ENCODE results near the gene ASCC1.
"Not testable (repeated sequence)": the region's sequence is repeated elsewhere in the genome, so short reads cannot be mapped to it uniquely, and the experiment has no call there.

ASCC1 gene

DNA sequence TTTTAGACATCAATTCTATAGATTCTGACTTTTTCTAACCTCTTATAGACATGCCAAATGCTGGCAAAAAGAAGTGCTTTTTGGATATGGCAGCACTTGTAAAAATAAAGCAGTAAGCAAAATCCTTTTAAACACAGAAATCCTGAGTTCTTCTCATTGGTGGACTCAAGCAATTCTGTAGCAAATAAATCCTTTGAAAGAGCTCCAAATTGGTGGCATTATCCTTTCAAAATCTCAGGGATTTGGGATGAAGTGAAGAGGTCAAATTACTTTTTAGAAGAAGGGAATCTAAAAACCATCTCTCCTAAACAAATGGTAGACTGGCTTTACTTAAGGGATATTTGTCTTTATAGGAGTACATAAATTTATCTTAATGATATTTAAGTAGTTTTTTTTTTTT lies 17.5 kb upstream of the ASCC1 start:
- no peak overlapping the region for H3K4me3 ChIP-seq (ENCODE audit: low read length in 2 of 2)
- H3K9ac ChIP-seq (ENCODE audit: low read length in 2 of 2) = no peak overlapping the region
- H3K36me3 ChIP-seq (ENCODE audit: control insufficient read depth in 2 of 2, insufficient read depth in 2 of 2, low read length in 2 of 2) = peaks cover 31 to 38% of the 10 kb centered on the region in 2 donors
- H3K27ac ChIP-seq (ENCODE audit: low read length) = no peak overlapping the region
- H3K4me1 ChIP-seq (ENCODE audit: control insufficient read depth, insufficient read depth, low read length) = peaks cover 11% of the 10 kb centered on the region
- no peaks in the 10 kb centered on the region for H3K27me3 ChIP-seq (ENCODE audit: control insufficient read depth in 1 of 2, insufficient read depth in 2 of 2, low read length in 2 of 2)
- no peaks in the 10 kb centered on the region for H3K9me3 ChIP-seq (ENCODE audit: control insufficient read depth in 2 of 2, low read length in 2 of 2)

DNA sequence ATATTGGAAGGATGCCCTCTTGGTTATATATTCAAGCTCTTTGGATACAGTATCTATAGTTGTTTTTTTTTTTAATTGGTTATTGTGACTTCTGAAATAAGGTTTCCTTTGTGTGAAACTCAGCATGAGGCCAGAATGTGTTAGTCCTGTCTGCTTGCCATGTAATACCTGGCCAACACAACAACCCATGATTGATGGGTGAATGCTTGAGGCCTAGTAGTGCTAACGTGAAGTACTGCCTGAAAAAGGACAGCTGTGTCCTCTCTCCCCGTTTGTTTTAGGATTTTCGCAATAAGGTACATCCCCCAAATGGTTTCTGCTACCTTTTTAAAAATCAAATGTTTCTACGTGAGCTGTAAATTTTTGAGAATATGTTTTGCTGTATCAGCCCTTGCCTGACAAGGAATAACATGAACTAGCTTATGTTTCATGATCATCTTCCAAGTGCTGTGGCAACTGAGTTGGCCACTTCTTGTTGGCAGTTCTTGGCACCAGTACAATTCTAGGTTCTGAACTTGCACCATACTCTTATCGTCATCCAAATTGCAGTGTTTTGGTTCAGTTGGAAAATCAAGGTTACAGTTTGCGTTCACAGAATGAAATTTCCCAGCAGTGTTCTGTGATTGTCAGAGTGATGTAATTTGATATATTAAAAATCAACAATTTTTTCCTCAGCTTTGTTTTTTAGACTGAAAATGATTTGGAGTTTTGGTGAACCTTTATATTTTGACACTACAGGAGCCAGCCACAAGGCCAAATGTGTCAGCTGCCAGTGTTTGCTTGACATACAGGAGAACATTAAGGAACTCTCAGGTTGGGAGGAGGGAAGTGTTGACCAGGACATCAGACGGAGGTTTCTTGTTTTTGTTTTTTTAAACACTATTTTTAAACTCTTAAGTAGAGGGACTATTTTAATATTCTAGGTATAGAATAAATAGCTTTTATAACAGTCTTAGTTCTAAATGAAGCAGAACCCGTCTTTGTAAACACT lies 13.5 kb upstream of the ASCC1 start:
- no peaks in the 10 kb centered on the region for H3K27me3 ChIP-seq (ENCODE audit: control insufficient read depth in 1 of 2, insufficient read depth in 2 of 2, low read length in 2 of 2)
- H3K9me3 ChIP-seq (ENCODE audit: control insufficient read depth in 2 of 2, low read length in 2 of 2) = no peaks in the 10 kb centered on the region
- peak overlapping the region in 1 of 2 donors; percentile 15 for H3K9ac ChIP-seq (ENCODE audit: low read length in 2 of 2)
- H3K4me3 ChIP-seq (ENCODE audit: low read length in 2 of 2) = no peak overlapping the region
- H3K4me1 ChIP-seq (ENCODE audit: control insufficient read depth, insufficient read depth, low read length) = peaks cover 11% of the 10 kb centered on the region
- peaks cover 23 to 24% of the 10 kb centered on the region in 2 donors for H3K36me3 ChIP-seq (ENCODE audit: control insufficient read depth in 2 of 2, insufficient read depth in 2 of 2, low read length in 2 of 2)
- H3K27ac ChIP-seq (ENCODE audit: low read length) = peak overlapping the region; percentile 53

DNA sequence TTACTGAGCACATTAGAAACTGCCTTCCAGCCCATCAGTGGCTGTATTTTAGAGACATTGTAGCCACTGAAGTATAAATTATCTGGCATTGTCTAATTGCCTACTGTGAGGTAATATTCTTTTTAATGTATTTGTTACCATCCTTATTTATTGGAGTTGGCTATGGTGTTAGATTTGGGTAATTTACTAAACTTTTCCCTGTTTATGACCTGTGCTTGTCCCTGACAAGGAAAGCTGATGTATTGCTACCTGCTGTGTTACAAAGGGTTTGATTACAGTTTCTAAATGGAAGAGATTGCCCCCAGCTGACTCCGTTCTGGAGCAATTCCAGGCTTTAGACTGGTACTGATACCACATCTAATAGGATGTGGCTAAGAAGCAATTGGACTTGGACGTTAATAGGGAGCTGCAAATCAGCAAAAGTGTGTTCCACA lies 12.3 kb upstream of the ASCC1 start:
- Histone ChIP-seq H3K4me3 (ENCODE audit: low read length in 2 of 2) (no peak overlapping the region), H3K9me3 (ENCODE audit: control insufficient read depth in 2 of 2, low read length in 2 of 2) (no peaks in the 10 kb centered on the region), H3K9ac (ENCODE audit: low read length in 2 of 2) (no peak overlapping the region), H3K27me3 (ENCODE audit: control insufficient read depth in 1 of 2, insufficient read depth in 2 of 2, low read length in 2 of 2) (no peaks in the 10 kb centered on the region), H3K4me1 (ENCODE audit: control insufficient read depth, insufficient read depth, low read length) (peaks cover 11% of the 10 kb centered on the region), H3K36me3 (ENCODE audit: control insufficient read depth in 2 of 2, insufficient read depth in 2 of 2, low read length in 2 of 2) (peaks cover 17 to 21% of the 10 kb centered on the region in 2 donors), H3K27ac (ENCODE audit: low read length) (peak overlapping the region; percentile 20)

GRCh38 chr10:72227826-72228225 lies 11.8 kb upstream of the ASCC1 start:
- H3K36me3 ChIP-seq (ENCODE audit: control insufficient read depth in 2 of 2, insufficient read depth in 2 of 2, low read length in 2 of 2) = peaks cover 12 to 17% of the 10 kb centered on the region in 2 donors
- H3K4me1 ChIP-seq (ENCODE audit: control insufficient read depth, insufficient read depth, low read length) = peaks cover 11% of the 10 kb centered on the region
- no peak overlapping the region for H3K9ac ChIP-seq (ENCODE audit: low read length in 2 of 2)
- no peaks in the 10 kb centered on the region for H3K27me3 ChIP-seq (ENCODE audit: control insufficient read depth in 1 of 2, insufficient read depth in 2 of 2, low read length in 2 of 2)
- peak overlapping the region; percentile 20 for H3K27ac ChIP-seq (ENCODE audit: low read length)
- H3K4me3 ChIP-seq (ENCODE audit: low read length in 2 of 2) = no peak overlapping the region
- H3K9me3 ChIP-seq (ENCODE audit: control insufficient read depth in 2 of 2, low read length in 2 of 2) = no peaks in the 10 kb centered on the region

- H3K27me3 ChIP-seq (ENCODE audit: control insufficient read depth in 1 of 2, insufficient read depth in 2 of 2, low read length in 2 of 2) = no peaks in the 10 kb centered on the region
- peaks cover 11 to 14% of the 10 kb centered on the region in 2 donors for H3K36me3 ChIP-seq (ENCODE audit: control insufficient read depth in 2 of 2, insufficient read depth in 2 of 2, low read length in 2 of 2)
- no peak overlapping the region for H3K4me3 ChIP-seq (ENCODE audit: low read length in 2 of 2)
- H3K4me1 ChIP-seq (ENCODE audit: control insufficient read depth, insufficient read depth, low read length) = peaks cover 11% of the 10 kb centered on the region
- H3K27ac ChIP-seq (ENCODE audit: low read length) = no peak overlapping the region
- H3K9me3 ChIP-seq (ENCODE audit: control insufficient read depth in 2 of 2, low read length in 2 of 2) = no peaks in the 10 kb centered on the region
- H3K9ac ChIP-seq (ENCODE audit: low read length in 2 of 2) = no peak overlapping the region
Measured at GRCh38 chr10:72226418-72227027, 10.4 kb upstream of the ASCC1 start.

- H3K36me3 ChIP-seq (ENCODE audit: control insufficient read depth in 2 of 2, insufficient read depth in 2 of 2, low read length in 2 of 2); H3K9ac ChIP-seq (ENCODE audit: low read length in 2 of 2); H3K4me3 ChIP-seq (ENCODE audit: low read length in 2 of 2); H3K4me1 ChIP-seq (ENCODE audit: control insufficient read depth, insufficient read depth, low read length); H3K27ac ChIP-seq (ENCODE audit: low read length); H3K27me3 ChIP-seq (ENCODE audit: control insufficient read depth in 1 of 2, insufficient read depth in 2 of 2, low read length in 2 of 2); H3K9me3 ChIP-seq (ENCODE audit: control insufficient read depth in 2 of 2, low read length in 2 of 2): not testable (repeated sequence)
Measured at GRCh38 chr10:72224191-72224590, 8.1 kb upstream of the ASCC1 start.

DNA sequence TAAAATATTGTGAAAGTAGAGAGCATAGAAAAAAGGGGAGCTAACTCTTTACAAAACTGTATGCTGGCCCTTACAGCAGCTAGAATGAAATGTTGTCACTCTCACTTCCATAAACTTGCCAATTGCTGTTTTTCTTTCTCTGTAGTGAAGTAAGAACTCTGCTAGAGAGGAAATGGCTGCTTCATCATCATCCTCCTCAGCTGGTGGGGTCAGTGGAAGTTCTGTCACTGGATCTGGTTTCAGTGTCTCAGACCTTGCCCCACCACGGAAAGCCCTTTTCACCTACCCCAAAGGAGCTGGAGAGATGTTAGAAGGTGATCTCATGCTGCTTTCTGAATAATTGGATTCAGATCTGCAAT lies 7.6 kb upstream of the ASCC1 start:
- Histone ChIP-seq H3K27ac (ENCODE audit: low read length) (no peak overlapping the region), H3K9ac (ENCODE audit: low read length in 2 of 2) (no peak overlapping the region), H3K4me1 (ENCODE audit: control insufficient read depth, insufficient read depth, low read length) (peaks cover 3% of the 10 kb centered on the region), H3K36me3 (ENCODE audit: control insufficient read depth in 2 of 2, insufficient read depth in 2 of 2, low read length in 2 of 2) (peaks cover 4 to 6% of the 10 kb centered on the region in 2 donors), H3K27me3 (ENCODE audit: control insufficient read depth in 1 of 2, insufficient read depth in 2 of 2, low read length in 2 of 2) (no peaks in the 10 kb centered on the region), H3K9me3 (ENCODE audit: control insufficient read depth in 2 of 2, low read length in 2 of 2) (no peaks in the 10 kb centered on the region), H3K4me3 (ENCODE audit: low read length in 2 of 2) (no peak overlapping the region)

- Histone ChIP-seq H3K27ac (ENCODE audit: low read length) (no peak overlapping the region), H3K27me3 (ENCODE audit: control insufficient read depth in 1 of 2, insufficient read depth in 2 of 2, low read length in 2 of 2) (no peaks in the 10 kb centered on the region), H3K4me3 (ENCODE audit: low read length in 2 of 2) (no peak overlapping the region), H3K36me3 (ENCODE audit: control insufficient read depth in 2 of 2, insufficient read depth in 2 of 2, low read length in 2 of 2) (peaks cover 4% of the 10 kb centered on the region in 2 donors), H3K4me1 (ENCODE audit: control insufficient read depth, insufficient read depth, low read length) (peaks cover 16% of the 10 kb centered on the region), H3K9me3 (ENCODE audit: control insufficient read depth in 2 of 2, low read length in 2 of 2) (no peaks in the 10 kb centered on the region), H3K9ac (ENCODE audit: low read length in 2 of 2) (no peak overlapping the region)
Measured at GRCh38 chr10:72221278-72221677, 5.2 kb upstream of the ASCC1 start.

DNA sequence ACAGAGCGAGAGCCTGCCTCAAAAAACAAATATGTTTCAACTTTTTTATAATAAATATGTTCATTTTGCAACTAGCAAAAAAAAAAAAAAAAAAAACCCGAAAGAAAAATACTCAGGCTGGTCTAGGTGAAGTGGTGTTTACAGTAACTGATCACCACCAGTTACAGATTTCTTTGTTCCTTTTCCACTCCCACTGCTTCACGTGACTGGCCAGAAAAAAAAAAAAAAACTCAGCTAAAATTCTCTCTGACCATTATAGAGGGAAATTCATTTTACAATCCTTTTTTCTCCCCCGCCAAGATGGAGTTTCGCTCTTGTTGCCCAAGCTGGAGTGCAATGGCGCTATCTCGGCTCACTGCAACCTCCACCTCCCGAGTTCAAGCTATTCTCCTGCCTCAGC lies 4.6 kb upstream of the ASCC1 start:
- no peak overlapping the region for H3K9ac ChIP-seq (ENCODE audit: low read length in 2 of 2)
- H3K27me3 ChIP-seq (ENCODE audit: control insufficient read depth in 1 of 2, insufficient read depth in 2 of 2, low read length in 2 of 2) = no peaks in the 10 kb centered on the region
- no peaks in the 10 kb centered on the region for H3K9me3 ChIP-seq (ENCODE audit: control insufficient read depth in 2 of 2, low read length in 2 of 2)
- H3K36me3 ChIP-seq (ENCODE audit: control insufficient read depth in 2 of 2, insufficient read depth in 2 of 2, low read length in 2 of 2) = peaks cover 4% of the 10 kb centered on the region in 2 donors
- H3K4me3 ChIP-seq (ENCODE audit: low read length in 2 of 2) = no peak overlapping the region
- H3K27ac ChIP-seq (ENCODE audit: low read length) = no peak overlapping the region
- H3K4me1 ChIP-seq (ENCODE audit: control insufficient read depth, insufficient read depth, low read length) = peaks cover 16% of the 10 kb centered on the region

DNA sequence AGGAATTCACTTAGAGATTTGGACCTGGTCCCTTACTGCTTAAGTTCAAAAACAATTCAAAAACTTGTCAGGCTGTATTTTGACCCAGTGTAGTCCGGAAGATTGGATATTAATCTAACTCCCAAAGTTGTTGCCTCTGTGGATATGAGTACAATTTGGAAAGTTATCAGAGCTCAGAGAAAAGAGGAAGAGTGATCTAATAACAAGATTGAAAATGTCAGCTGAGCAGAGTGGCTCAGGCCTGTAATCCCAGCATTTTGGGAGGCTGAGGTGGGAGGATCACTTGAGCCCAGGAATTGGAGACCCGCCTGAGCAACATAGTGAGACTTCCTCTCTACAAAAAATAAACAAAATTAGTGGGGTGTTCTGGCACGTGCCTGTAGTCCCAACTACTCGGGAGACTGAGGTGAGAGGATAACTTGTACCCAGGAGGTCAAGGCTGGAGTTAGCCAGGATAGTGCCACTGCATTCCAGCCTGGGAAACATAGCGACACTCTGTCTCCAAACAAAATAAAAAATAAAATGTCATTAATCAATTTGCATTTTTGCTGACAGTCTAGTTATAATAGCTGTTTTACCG lies 3.2 kb upstream of the ASCC1 start:
- Histone ChIP-seq H3K4me3 (ENCODE audit: low read length in 2 of 2) (no peak overlapping the region), H3K27me3 (ENCODE audit: control insufficient read depth in 1 of 2, insufficient read depth in 2 of 2, low read length in 2 of 2) (no peaks in the 10 kb centered on the region), H3K9me3 (ENCODE audit: control insufficient read depth in 2 of 2, low read length in 2 of 2) (no peaks in the 10 kb centered on the region), H3K9ac (ENCODE audit: low read length in 2 of 2) (peak overlapping the region in 1 of 2 donors; percentile 30), H3K36me3 (ENCODE audit: control insufficient read depth in 2 of 2, insufficient read depth in 2 of 2, low read length in 2 of 2) (peaks cover 0 to 4% of the 10 kb centered on the region in 2 donors), H3K27ac (ENCODE audit: low read length) (peak overlapping the region; percentile 37), H3K4me1 (ENCODE audit: control insufficient read depth, insufficient read depth, low read length) (peaks cover 26% of the 10 kb centered on the region)

All from stomach smooth muscle (tissue), 2 donors.